Hepatocyte (in vitro differentiated cells): ENCODE results near the gene CDKN2A.

ENCODE experiments used
- EZH2 ChIP-seq: fragments of 200-600 bp; sonication (generic); IDR thresholded peaks from 2 replicates; pipeline ENCODE4 v1.6.1; 2016; ENCODE audit warnings: antibody characterized with exemption, mild to moderate bottlenecking, borderline replicate concordance
- EZH2phosphoT487 ChIP-seq: fragments of 200-600 bp; sonication (generic); IDR thresholded peaks from one replicate; pipeline ENCODE4 v1.6.1; 2018; ENCODE audit warnings: antibody characterized with exemption, mild to moderate bottlenecking, low read depth, moderate library complexity; ENCODE audit not compliant: unreplicated experiment, severe bottlenecking
- TF ChIP-seq, protein P1 (sequence below): fragments of 200-600 bp; sonication (generic); IDR thresholded peaks from 2 replicates; pipeline ENCODE4 v1.5.1; 2016; ENCODE audit warnings: antibody characterized with exemption, mild to moderate bottlenecking; ENCODE audit not compliant: poor library complexity

DNA sequence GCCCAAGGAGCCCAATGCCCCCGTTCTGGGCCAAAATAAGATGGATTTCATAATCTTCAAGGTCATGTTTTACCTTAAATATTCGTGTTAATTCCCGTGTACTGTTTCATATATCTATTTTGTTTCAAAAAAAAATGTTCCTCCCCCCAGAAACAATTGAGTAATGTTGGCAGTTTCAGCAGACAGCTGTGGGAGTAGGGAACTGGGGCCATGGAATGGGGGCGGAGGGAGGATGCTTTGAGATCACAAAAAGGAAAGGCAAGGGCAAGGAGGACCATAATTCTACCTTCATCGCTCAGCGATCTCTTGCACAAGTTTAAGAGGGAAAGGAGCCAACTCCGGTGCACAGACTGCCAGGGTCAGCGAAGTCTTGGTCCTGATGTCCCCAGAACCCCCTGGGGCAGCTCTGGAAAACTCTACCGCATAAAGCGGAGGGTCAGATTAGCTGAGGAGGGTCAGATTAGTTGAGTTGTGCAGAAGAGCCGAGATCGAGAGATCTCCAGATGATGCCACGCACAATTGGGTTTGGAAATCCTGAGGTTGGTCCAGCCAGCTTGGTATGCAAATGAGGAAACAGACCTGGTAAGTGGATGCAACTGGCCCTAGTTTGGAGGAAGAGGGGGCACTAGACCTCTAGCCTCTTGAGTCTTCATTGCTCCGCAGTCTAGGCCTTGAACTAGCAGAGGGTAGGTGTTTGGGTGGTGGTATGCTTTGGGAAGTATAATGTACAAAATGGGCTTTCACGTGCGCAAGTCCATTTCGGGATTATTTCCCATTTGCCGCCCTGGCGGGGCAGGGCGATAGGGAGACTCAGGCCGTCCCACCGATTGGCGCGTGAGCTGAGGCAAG is 24.0 kb downstream of the CDKN2A start:
- TF ChIP-seq, protein P1, sequence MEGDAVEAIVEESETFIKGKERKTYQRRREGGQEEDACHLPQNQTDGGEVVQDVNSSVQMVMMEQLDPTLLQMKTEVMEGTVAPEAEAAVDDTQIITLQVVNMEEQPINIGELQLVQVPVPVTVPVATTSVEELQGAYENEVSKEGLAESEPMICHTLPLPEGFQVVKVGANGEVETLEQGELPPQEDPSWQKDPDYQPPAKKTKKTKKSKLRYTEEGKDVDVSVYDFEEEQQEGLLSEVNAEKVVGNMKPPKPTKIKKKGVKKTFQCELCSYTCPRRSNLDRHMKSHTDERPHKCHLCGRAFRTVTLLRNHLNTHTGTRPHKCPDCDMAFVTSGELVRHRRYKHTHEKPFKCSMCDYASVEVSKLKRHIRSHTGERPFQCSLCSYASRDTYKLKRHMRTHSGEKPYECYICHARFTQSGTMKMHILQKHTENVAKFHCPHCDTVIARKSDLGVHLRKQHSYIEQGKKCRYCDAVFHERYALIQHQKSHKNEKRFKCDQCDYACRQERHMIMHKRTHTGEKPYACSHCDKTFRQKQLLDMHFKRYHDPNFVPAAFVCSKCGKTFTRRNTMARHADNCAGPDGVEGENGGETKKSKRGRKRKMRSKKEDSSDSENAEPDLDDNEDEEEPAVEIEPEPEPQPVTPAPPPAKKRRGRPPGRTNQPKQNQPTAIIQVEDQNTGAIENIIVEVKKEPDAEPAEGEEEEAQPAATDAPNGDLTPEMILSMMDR = no peak
- TF ChIP-seq EZH2 (no peak), EZH2phosphoT487 (no peak)
